Colonic mucosa (tissue), 4 donors: Measurements from ENCODE around the gene FTSJ1. TPM values are rescaled to one million over a fixed set of nuclear protein-coding genes. Genes with fewer than 3 reads are reported as not detected.

Source experiments
- DNase-seq: peaks from one replicate; pipeline ENCODE4 v3.0.0-alpha.2; 2020
- H3K27ac ChIP-seq: fragments of 200-600 bp; one replicate; pipeline ENCODE4 v1.8.0; 2021
- H3K27me3 ChIP-seq: fragments of 200-600 bp; one replicate; pipeline ENCODE4 v1.8.0; 2021
- H3K36me3 ChIP-seq: fragments of 200-600 bp; one replicate; pipeline ENCODE4 v1.8.0; 2021
- H3K4me1 ChIP-seq: fragments of 200-600 bp; one replicate; pipeline ENCODE4 v1.8.0; 2021; ENCODE audit warnings: mild to moderate bottlenecking
- H3K4me3 ChIP-seq: fragments of 200-600 bp; one replicate; pipeline ENCODE4 v1.8.0; 2021
- H3K9ac ChIP-seq, 2 donors: one replicate each; pipeline ENCODE4 v1.7.0; 2013; ENCODE audit warnings: control low read depth in 2 of 2, low read depth in 2 of 2, low read length in 2 of 2
- H3K9me3 ChIP-seq: fragments of 200-600 bp; one replicate; pipeline ENCODE4 v1.8.0; 2021
- CTCF ChIP-seq: fragments of 200-600 bp; IDR thresholded peaks from one replicate; pipeline ENCODE4 v1.8.0; 2022; ENCODE audit warnings: antibody characterized with exemption, mild to moderate bottlenecking
- intact Hi-C: fragments of 100-400 bp; cut with DNase I; formaldehyde crosslinking; loops from one replicate; pipeline ENCODE4 v1.14.1; 2022
- total RNA-seq, 2 donors: library from RNA; stranded (reverse); fragmentation: NEBNext Ultra II Directional in 1 of 2; extraction: Animal tissue kit (Norgen Biotek cat#: 25700) in 1 of 2; gene quantifications; one replicate each; pipeline ENCODE4 v1.2.1, GENCODE V29; 2021
- donor health status: healthy.
- donor health status: DM: no; HTN: no; CAD: no.
- donor health status: DM: no; HTN: no; CAD: no.

The FTSJ1 gene
- total RNA-seq, 2 donors from 2014 or later, result 18.0 to 38.7 TPM

- peak; percentile 42 for DNase-seq
- H3K36me3 ChIP-seq, result no peaks in the 10 kb centered on the region
- H3K27me3 ChIP-seq, result no peaks in the 10 kb centered on the region
- intact Hi-C loops, result no loop called here
- no peaks in the 10 kb centered on the region for H3K9me3 ChIP-seq
- no peak for TF ChIP-seq CTCF
- H3K9ac ChIP-seq, result peak overlapping the region in 1 of 2 donors; percentile 51
- H3K4me3 ChIP-seq, result peak overlapping the region; percentile 69
- H3K4me1 ChIP-seq, result no peaks in the 10 kb centered on the region
- peak overlapping the region; percentile 61 for H3K27ac ChIP-seq
Measured at GRCh38 chrX:48475296-48475695, 703 bp upstream of the FTSJ1 start.

- Histone ChIP-seq H3K9me3 (no peaks in the 10 kb centered on the region), H3K36me3 (no peaks in the 10 kb centered on the region), H3K9ac (peak overlapping the region; percentile 43 to 76), H3K27me3 (no peaks in the 10 kb centered on the region), H3K4me3 (peak overlapping the region; percentile 69), H3K4me1 (no peaks in the 10 kb centered on the region), H3K27ac (no peak overlapping the region)
- intact Hi-C loops, result no loop called here
- DNase-seq, result no peak
- TF ChIP-seq CTCF, result no peak
Measured at GRCh38 chrX:48476919-48477318, 920 bp downstream of the FTSJ1 start.

- H3K36me3 ChIP-seq, result no peaks in the 10 kb centered on the region
- no peaks in the 10 kb centered on the region for H3K4me1 ChIP-seq
- no peak overlapping the region for H3K27ac ChIP-seq
- no peaks in the 10 kb centered on the region for H3K27me3 ChIP-seq
- intact Hi-C loops, result no loop called here
- DNase-seq, result no peak
- TF ChIP-seq CTCF, result no peak
- H3K4me3 ChIP-seq, result no peak overlapping the region
- no peaks in the 10 kb centered on the region for H3K9me3 ChIP-seq
- no peak overlapping the region for H3K9ac ChIP-seq
Measured at GRCh38 chrX:48477960-48478755, 2.2 kb downstream of the FTSJ1 start.

- Histone ChIP-seq H3K36me3 (no peaks in the 10 kb centered on the region), H3K4me3 (no peak overlapping the region), H3K27me3 (no peaks in the 10 kb centered on the region), H3K27ac (no peak overlapping the region), H3K4me1 (no peaks in the 10 kb centered on the region), H3K9me3 (no peaks in the 10 kb centered on the region), H3K9ac (no peak overlapping the region)
- intact Hi-C loops, result no loop called here
- TF ChIP-seq CTCF, result no peak
- no peak for DNase-seq
Measured at GRCh38 chrX:48478806-48479205, 2.8 kb downstream of the FTSJ1 start.

GRCh38 chrX:48480142-48480541 is 4.1 kb downstream of the FTSJ1 start:
- H3K9ac ChIP-seq, result no peak overlapping the region
- no peak for DNase-seq
- intact Hi-C loops, result no loop called here
- H3K27ac ChIP-seq, result no peak overlapping the region
- H3K27me3 ChIP-seq, result no peaks in the 10 kb centered on the region
- no peaks in the 10 kb centered on the region for H3K4me1 ChIP-seq
- no peak overlapping the region for H3K4me3 ChIP-seq
- no peaks in the 10 kb centered on the region for H3K9me3 ChIP-seq
- no peak for TF ChIP-seq CTCF
- no peaks in the 10 kb centered on the region for H3K36me3 ChIP-seq
